NCI-H1105 treated with DMSO at 0.1 percent for 48 hours (cell line): ENCODE data around the gene LARGE1.

Experiments used
- DNase-seq: peaks from one replicate; lab custom pipeline; 2025; lab: John Stamatoyannopoulos, UW

The LARGE1 gene

GRCh38 chr22:33657670-33658069 is 262.6 kb downstream of the LARGE1 start:
- no peak for DNase-seq

GRCh38 chr22:33656808-33657628 is 263.3 kb downstream of the LARGE1 start:
- no peak for DNase-seq

GRCh38 chr22:33654173-33654895 is 265.9 kb downstream of the LARGE1 start:
- no peak for DNase-seq

DNA sequence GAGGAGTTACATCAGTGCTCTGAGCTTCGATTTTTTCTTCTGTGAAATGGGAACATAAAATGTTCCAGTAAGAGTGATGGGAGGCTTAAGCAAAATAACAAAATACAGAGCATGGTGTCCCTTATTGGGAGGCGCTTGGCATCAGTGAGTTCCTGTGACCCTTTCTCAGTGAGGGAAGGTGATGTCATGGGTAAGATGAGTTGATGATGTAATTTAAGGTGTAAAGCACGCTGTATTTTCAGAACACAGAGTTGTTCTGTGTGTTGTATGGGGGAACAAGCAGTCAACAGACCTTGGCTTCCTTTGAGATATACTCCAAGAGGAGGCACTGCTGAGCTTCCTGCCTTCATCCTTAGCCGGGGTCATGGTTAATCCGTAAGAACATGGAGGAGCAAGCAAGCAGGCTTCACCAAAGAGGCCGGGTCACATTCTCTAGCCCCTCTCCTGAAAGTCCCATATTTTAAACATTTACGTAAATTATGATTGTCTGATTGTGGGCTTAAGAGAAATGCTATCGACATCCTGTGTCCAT is 266.7 kb downstream of the LARGE1 start:
- DNase-seq = no peak

DNA sequence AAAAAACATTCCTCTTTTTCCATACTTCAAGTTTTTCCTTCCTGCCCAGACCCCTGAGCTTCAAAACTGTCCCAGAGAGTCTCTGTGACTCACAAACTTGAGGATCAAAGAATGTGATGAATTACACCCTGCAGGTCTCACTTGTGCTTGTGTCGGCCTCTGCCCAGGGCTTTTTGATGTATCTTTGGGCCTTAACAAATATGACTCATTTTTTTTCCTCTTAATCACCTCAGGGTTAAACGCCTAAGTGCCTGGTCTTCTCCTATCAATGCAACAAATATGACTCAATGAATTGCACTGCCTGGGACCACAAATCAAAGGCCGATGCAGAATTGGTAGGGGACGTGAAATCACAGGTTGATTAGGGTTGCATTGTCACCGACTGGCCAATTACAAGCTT is 267.7 kb downstream of the LARGE1 start:
- DNase-seq = no peak

GRCh38 chr22:33650244-33650643 is 270.0 kb downstream of the LARGE1 start:
- DNase-seq = no peak

GRCh38 chr22:33648478-33648877 is 271.8 kb downstream of the LARGE1 start:
- DNase-seq = no peak

DNA sequence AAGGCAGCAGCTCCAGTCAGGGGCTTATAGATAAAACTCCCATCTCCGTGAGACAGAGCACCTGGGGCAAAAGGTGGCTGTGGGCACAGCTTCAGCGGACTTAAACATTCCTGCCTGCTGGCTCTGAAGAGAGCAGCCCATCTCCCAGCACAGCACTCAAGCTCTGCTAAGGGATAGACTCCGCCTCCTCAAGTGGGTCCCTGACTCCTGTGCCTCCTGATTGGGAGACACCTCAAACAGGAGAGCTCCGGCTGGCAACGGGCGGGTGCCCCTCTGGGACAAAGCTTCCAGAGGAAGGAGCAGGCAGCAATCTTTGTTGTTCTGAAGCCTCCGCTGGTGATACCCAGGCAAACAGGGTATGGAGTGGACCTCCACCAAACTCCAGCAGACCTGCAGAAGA is 279.4 kb downstream of the LARGE1 start:
- no peak for DNase-seq

- DNase-seq = no peak
These were observed 280.6 kb downstream of the LARGE1 start for GRCh38 chr22:33639588-33640254.

DNA sequence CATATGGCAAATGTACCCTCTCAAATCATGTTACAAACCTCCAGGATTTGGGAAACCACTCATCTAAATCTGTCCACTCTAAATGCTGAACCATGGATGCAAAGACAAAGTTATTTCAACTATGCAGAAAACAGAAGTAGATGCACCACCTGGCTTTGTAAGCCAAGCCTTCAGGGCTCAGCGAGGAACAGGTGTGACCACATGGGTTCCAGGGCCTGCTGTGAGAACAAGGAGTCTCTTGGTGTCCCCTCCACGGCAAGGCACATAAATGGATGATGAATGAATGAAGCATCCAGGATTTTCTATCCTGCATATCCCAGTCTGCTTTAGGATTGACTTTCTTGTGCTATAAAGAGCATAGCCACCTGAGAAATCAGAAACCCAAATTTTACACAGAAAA is 284.5 kb downstream of the LARGE1 start:
- DNase-seq = no peak

- no peak for DNase-seq
These were observed 288.5 kb downstream of the LARGE1 start for GRCh38 chr22:33631777-33632176.

DNA sequence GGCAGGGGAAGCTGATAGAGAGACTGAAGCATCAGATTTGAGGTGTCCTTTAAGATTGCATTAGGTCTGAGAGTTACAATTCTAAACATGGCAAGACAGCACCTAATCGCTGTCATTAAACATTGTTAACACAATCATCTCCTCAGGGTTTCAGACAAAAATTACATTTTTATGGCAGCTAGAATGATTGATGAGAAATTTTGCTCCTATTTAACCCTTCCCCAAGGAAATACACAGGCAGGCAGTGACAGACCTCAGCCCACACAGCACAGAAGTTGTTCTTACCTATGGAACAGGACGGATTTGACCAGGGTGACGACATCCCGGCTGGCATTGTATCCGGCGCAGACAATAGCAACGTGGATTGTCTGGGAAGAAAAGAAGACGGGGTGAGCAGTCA is 294.3 kb downstream of the LARGE1 start:
- no peak for DNase-seq

GRCh38 chr22:33620085-33620484 is 300.2 kb downstream of the LARGE1 start:
- no peak for DNase-seq

DNA sequence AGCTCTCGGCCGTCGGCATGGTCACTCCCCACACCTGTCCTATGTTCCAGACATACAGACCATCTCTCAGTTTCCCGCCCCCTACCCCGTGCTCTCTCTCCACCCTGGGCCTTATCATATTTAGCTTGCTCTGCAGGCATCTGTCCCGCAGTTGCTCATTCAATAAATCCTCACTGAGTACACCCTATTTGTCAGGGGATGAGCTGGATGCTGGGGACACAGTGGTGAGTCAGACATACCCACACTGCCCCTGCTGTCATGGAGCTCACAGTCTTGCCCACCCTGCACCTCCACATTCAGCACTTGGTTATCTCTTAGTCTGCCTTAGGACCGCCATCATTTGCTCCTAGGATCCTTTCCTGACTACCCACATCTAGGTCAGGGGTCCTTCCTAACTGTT is 313.8 kb downstream of the LARGE1 start:
- DNase-seq = no peak

- no peak for DNase-seq
These were observed 314.6 kb downstream of the LARGE1 start for GRCh38 chr22:33605666-33606065.

DNA sequence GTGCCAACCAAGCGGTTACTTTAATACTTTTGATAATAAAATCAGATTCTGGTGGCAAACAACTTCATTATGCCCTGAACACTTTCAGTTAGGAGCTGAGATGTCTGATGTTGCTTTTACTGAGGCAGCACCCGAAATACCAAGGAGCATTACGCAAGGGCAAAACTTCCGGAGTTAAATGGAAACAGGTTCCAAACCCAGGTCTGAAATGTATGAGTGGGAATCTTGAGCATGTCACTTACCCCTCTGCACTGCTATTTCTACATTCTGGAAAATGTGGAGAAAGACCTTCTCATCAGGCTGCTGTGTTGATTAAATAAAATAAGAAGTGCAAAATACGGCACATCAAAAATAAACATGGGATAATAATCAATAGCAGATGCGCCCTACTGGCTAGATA is 315.1 kb downstream of the LARGE1 start:
- no peak for DNase-seq

DNA sequence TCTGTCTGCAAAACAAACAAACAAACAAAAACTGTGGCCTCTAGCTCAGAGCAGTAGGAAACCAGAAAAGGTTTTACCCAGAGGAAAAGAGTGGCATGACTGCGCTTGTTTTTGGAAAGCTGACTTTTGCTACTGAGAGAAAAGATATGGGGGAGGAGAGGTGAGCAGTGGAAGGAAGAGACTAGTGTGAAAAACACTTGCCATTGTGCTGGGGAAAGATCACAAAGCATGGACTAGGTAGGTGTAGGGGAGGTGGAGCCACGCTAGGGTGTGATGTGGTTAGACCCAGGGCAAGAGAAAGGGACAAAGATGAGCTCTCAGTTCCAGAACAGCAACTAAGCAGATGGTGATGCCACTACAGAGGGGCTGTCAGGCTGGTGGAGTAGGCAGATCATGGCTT is 319.2 kb downstream of the LARGE1 start:
- no peak for DNase-seq

- no peak for DNase-seq
These were observed 319.7 kb downstream of the LARGE1 start for GRCh38 chr22:33600595-33600994.

- no peak for DNase-seq
These were observed 320.2 kb downstream of the LARGE1 start for GRCh38 chr22:33600113-33600512.

GRCh38 chr22:33599596-33599995 is 320.7 kb downstream of the LARGE1 start:
- DNase-seq = no peak

- DNase-seq = no peak
These were observed 321.5 kb downstream of the LARGE1 start for GRCh38 chr22:33598821-33599220.

DNA sequence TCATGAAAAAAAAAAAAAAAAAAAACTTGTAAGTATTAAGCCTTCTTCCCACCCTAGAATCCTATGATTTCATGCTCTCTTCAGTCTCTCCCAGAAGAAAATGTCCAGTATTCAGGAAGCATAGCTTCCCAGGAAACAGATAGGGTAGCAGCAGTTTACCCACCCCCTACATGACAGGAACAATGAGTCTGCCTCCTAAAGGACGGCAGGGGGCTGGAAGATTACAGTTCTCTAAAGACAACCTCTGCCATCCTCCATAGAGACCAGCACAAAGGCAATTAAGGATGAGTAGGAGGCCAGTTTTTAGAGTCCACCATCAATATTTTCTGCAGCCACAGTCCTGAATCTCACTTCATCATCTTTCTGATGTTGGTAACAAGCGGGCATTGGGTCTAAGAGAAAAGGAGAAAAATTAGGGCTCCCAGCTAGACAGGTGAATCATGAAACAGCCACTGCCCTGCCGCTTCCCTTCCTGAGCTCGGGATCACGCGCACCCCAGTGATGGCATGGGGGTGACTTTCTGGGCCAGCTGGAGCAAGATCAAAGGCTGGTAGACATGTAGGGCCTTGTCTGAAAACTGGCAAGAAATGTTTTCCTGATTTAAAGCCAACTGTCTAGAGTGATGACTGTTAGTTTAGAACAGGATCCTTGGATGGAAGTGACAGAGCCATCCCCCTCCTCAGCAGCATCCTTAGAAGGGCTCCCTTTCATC is 322.8 kb downstream of the LARGE1 start:
- DNase-seq = no peak
